ENCODE measurements around the gene ATP13A4.

ATP13A4 gene

GRCh38 chr3:193491026-193491425 is 63.7 kb downstream of the ATP13A4 start:
- DNase-seq (ENCODE audit: low spot score) = no peak

DNA sequence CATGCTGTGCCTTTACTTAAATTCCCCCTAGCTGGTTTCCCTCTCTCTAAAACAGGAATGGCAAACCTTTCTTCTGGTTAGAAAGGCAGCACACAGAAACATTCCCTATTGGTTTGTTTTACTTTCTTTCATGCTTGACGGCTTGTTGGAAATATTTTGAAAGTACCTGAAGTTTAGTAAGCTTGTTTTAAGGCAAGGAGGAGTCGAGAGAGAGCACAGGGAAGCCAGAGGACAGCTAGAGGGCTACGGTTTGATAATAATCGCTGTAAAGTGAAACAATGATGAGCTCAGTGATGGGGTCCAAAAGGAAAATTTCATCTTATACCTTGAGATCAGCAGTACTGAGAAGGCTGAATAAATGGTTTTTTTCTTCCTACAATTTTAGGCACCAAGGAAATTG is 64.1 kb downstream of the ATP13A4 start:
- DNase-seq (ENCODE audit: low spot score) = no peak

DNA sequence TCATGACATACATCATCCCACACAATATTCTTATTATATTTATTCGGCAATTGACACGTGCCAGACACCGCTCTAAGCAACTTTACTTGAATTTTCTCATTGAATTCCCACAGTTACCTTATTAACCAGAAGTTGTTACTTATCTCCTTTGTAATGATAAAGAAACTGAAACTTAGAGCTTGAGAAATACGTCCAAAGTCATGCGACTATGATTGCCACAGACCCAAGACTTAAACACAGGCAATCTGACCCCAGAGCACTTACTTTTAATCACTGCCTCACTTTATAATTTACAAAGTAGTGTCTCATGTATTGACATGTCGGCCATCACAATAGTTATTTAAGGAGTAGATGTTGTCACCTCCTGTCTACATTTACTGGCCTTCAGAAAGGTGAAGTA is 64.7 kb downstream of the ATP13A4 start:
- no peak for DNase-seq (ENCODE audit: low spot score)

DNA sequence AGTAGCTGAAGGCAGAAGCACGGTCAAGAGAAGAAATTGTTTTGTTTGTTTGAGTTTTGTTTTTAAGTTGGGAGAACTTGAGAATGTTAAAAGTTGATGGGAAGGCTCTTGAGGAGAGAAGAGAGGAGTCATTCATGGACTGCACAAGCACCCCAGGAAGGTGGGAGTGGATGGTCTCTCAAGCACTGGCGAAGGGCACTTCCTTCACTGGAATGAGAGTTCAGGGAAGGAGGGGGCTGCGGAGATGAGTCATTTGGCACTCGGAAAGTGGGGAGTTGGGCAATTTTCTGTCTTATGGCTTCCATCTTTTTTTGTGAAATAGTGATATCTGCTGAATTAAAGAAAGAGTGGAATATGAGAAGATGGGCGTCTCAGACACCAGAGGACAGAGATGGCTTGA is 66.0 kb downstream of the ATP13A4 start:
- no peak for DNase-seq (ENCODE audit: low spot score)

GRCh38 chr3:193483988-193484539 is 70.6 kb downstream of the ATP13A4 start:
- no peak for DNase-seq (ENCODE audit: low spot score)

DNA sequence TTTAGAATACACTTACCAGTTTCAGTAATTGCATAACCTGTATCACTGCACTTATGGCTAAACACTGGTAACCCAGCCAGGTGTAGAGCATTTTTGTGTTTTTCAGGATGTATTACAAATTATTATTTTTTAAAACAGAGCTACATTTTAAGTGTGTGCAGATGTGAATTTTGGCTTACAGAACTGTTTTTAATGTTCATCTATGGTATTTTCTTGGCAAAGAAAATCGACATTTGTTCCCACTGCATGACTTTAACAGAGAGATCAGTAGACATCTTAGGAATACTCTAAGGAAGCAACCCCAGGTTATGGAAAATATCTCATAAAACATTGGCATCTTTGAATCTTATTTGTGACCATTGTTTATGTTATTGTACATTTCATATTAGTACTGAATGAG is 73.3 kb downstream of the ATP13A4 start:
- DNase-seq (ENCODE audit: low spot score) = no peak

DNA sequence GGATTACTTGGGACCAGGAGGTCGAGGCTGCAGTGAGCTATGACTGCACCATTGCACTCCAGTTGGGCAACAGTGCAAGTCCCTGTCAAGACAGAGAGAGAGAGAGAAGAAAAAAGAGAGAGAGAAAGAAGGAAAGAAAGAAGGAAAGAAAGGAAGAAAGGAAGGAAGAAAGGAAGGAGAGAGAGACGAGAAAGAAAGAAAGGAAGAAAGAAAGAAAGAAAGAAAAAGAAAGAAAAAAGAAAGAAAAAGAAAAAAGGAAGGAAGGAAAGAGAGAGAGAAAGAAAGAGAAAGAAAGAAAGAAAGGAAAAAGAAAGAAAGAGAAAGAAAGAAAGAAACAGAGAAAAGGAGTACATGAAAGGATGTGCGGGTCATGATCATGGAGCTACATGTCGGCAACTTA is 80.2 kb downstream of the ATP13A4 start:
- no peak for DNase-seq (ENCODE audit: low spot score)

GRCh38 chr3:193470710-193471109 is 84.0 kb downstream of the ATP13A4 start:
- DNase-seq (ENCODE audit: low spot score) = no peak

- no peak for DNase-seq (ENCODE audit: low spot score)
These were observed 88.6 kb downstream of the ATP13A4 start for GRCh38 chr3:193465992-193466608.

DNA sequence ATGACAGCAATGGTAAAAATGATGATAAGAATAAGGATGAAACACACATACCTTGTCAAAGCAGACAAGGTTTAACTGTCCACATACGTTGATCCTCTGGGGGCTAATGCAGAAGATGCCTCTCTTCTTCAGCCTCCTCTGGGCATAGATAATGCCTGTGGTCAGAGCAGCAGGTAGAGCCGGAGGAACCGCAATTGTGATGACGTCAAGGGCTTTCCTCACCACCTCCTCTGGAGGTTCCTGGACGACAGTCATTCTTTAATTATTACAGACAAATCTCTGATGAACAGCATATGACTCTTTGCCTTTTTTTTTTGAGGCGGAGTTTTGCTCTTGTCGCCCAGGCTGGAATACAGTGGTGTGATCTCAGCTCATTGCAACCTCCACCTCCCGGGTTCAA is 89.8 kb downstream of the ATP13A4 start:
- DNase-seq (ENCODE audit: low spot score) = no peak

DNA sequence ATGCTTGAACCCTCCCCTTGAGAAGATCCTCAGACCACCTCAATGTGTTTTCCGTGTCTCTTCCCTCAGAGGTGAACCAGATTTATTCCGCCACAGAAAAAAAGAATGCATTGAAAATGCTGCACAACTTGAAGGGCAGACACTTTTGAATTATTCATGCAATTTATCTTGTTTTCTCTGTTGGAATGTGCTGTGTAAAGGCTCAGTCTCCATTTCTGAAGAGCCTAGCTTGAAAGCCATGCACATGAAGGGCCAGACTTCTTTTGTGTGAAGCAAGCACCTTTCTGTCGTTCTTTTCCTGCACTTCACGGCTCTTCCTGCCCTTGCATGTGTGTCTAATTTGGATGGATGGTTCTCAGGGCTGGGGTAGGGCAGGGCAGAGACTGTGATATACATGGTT is 97.2 kb downstream of the ATP13A4 start:
- no peak for DNase-seq (ENCODE audit: low spot score)

DNA sequence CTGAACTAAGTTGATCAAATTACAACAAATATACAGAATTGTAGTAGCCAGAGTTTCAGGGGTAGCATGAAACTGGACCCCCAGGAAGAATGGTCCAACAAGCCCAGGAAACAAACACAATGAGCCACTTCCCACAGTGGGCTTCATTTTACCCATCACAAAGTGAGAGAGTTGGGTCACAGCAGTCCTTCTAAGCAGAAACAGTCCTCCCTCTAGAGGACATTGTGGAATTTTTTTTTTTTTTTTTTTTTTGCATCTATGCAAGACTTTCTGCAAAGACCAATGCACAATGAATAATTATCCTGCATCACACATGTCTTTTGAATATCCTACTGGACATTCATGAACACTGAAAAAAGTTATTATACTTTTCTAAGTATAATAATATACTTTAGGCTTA is 102.4 kb downstream of the ATP13A4 start:
- no peak for DNase-seq (ENCODE audit: low spot score)

- no peak for DNase-seq (ENCODE audit: low spot score)
These were observed 102.8 kb downstream of the ATP13A4 start for GRCh38 chr3:193451902-193452301.

- no peak for DNase-seq (ENCODE audit: low spot score)
These were observed 107.6 kb downstream of the ATP13A4 start for GRCh38 chr3:193446965-193447602.

DNA sequence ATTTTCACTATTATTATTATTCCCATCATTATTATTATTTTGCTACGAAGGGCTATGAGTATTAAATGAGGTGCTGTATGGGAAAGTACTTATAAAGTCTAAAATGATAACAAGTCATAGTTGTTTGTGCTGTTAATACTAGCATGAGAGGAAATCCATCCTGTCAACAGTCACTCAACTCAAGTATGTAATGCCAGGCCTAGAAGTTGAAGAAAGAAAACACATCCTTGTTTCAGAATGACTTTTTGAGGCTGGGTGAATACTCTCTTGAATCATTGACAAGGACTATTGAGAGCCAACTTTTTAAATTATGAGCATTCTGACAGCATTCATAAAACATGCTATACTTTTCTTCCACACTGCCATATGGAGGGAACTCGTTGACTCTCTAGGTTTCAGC is 115.3 kb downstream of the ATP13A4 start:
- no peak for DNase-seq (ENCODE audit: low spot score)

GRCh38 chr3:193418576-193419373 is 135.9 kb downstream of the ATP13A4 start:
- no peak for DNase-seq (ENCODE audit: low spot score)

DNA sequence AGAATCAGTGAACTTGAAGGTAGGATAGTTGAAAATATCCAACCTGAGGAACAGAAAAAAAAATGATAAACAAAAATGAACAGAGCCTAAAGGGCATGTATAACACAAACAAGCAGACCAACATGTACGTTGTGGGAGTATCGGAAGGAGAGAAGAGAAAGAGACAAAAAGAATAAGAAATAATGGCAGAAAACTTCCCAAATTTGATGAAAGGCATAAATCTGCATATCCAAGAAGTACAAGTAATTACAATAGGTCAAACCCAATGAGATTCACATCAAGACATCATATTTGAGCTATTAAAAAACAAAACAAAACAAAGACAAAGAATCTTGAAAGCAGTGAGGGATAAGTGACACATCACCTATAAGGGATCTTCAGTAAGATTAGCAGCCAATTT is 138.1 kb downstream of the ATP13A4 start:
- DNase-seq (ENCODE audit: low spot score) = no peak

DNA sequence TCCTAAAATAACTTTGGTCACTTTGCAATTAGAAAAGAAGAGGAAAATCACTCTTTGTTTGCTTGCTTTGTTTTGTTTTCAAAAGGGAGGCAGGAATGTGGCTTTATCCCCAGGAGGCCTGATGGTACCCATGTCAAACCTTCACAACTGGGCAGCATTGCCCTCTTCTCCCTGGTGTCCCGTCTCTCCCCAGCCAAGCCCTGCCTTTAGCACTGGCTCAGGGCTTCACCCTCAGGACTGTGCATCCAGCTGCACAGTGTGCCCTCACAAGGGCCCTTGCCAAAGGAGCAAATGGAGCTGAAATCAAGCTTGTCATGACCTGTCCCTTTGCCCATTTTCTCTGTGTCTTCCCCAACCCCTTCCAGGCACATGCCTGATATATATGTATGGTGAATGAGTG is 147.0 kb downstream of the ATP13A4 start:
- DNase-seq (ENCODE audit: low spot score) = no peak

DNA sequence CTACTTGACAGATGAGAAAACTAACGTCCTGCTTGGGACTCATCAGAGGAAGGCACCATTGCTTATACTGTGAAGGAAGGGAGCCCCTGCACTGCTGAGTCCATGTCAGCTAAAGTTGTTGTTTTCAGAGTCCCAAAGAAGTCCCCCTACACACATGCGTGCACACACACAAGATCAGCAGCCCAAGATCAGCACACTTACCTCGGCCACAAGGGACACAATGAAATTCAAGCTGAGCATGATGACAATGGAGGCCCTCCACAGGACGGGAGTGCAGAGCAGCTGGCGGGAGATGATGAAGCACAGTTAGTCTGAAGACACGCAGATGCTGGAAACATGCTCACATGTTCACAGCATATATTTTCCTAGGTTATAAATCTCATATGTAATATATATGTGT is 147.6 kb downstream of the ATP13A4 start:
- no peak for DNase-seq (ENCODE audit: low spot score)

GRCh38 chr3:193403307-193403706 is 151.4 kb downstream of the ATP13A4 start:
- DNase-seq (ENCODE audit: low spot score) = no peak

- no peak for DNase-seq (ENCODE audit: low spot score)
These were observed 154.4 kb downstream of the ATP13A4 start for GRCh38 chr3:193400304-193400703.

- no peak for DNase-seq (ENCODE audit: low spot score)
These were observed 158.0 kb downstream of the ATP13A4 start for GRCh38 chr3:193396451-193397244.
